ENCODE data around the gene HECW1.
A peak's percentile ranks its signal among the peaks of the same experiment; 100 is the strongest.

HECW1 gene

GRCh38 chr7:43433639-43434038 lies 321.2 kb downstream of the HECW1 start:
- in situ Hi-C loops (cut with HindIII; ENCODE audit: low pct_ligation_motif_present, low pct_unique_long_range_greater_than_20kb, low sequenced_read_pairs), result no loop called here
- DNase-seq, result no peak

DNA sequence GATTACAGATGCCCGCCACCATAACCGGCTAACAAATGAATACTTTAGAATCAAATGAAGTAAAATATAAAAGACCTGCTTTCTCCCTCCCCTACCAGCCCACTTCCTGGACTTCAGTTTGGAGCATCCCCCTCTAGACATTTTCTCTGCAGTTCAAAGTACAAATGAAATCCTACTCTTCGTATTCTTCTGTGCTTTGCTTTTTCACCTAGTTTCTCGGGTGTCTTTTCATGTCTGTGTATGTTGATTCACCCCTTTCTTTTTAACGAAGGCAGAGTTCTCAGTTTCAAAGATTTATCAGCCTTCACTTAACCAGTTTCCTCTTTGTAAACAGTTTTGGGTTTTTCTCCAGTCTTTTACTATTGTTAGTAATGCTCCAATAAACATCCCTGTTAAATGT lies 324.6 kb downstream of the HECW1 start:
- in situ Hi-C loops (cut with HindIII; ENCODE audit: low pct_ligation_motif_present, low pct_unique_long_range_greater_than_20kb, low sequenced_read_pairs), result no loop called here
- no peak for DNase-seq

GRCh38 chr7:43438897-43439479 lies 326.5 kb downstream of the HECW1 start:
- DNase-seq, result no peak

GRCh38 chr7:43439631-43440401 lies 327.4 kb downstream of the HECW1 start:
- in situ Hi-C loops (cut with HindIII; ENCODE audit: low pct_ligation_motif_present, low pct_unique_long_range_greater_than_20kb, low sequenced_read_pairs), result no loop called here
- peak; percentile 72 for DNase-seq

More at GRCh38 chr7:43438897-43439479, 326.5 kb downstream of the HECW1 start:
- in situ Hi-C loops (cut with HindIII; ENCODE audit: low pct_ligation_motif_present, low pct_unique_long_range_greater_than_20kb, low sequenced_read_pairs), result no loop called here

GRCh38 chr7:43441231-43442130 lies 329.0 kb downstream of the HECW1 start:
- in situ Hi-C loops (cut with HindIII; ENCODE audit: low pct_ligation_motif_present, low pct_unique_long_range_greater_than_20kb, low sequenced_read_pairs), result no loop called here
- DNase-seq, result no peak

DNA sequence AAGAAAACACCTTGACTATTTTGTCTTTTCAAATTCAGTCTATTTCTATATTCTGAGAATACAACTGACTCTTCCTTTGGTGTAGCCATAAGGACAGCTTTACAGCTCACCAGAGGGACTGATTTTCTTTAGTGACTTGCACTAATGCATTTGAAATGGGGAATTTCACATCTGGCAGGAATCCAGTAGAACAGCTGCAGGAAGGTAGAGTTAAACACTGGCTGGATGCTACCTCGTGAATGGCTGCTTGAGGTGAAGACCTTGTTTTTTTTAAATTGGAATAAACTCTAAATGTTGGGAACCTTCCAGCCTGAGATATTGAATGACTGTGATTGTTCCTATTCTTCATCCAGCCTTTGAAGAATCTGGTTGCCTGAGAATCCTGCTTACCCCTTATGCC lies 330.9 kb downstream of the HECW1 start:
- DNase-seq, result no peak
- in situ Hi-C loops (cut with HindIII; ENCODE audit: low pct_ligation_motif_present, low pct_unique_long_range_greater_than_20kb, low sequenced_read_pairs), result no loop called here

- in situ Hi-C loops (cut with HindIII; ENCODE audit: low pct_ligation_motif_present, low pct_unique_long_range_greater_than_20kb, low sequenced_read_pairs), result no loop called here
- no peak for DNase-seq
Measured at GRCh38 chr7:43444711-43445578, 332.5 kb downstream of the HECW1 start.

GRCh38 chr7:43449577-43449976 lies 337.1 kb downstream of the HECW1 start:
- DNase-seq, result no peak
- in situ Hi-C loops (cut with HindIII; ENCODE audit: low pct_ligation_motif_present, low pct_unique_long_range_greater_than_20kb, low sequenced_read_pairs), result no loop called here

DNA sequence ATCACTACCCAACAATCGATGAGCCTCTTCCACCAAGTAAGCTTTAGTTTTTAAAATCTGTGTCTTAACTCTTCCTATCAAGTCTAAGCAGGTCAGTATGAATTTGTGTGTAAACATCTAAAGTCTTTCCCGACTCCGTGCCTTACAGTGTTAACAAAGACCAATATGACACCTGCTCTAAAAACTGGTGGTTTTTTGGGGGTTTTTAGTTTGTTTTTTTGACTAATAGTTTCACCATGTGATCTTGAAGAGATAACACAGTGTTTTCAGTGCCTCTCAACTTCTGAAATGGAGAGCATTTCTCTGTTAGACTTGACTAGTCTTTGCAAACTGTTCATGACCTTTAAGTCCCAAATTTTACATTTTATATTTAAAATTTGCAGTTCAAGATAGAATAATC lies 338.4 kb downstream of the HECW1 start:
- no peak for DNase-seq
- in situ Hi-C loops (cut with HindIII; ENCODE audit: low pct_ligation_motif_present, low pct_unique_long_range_greater_than_20kb, low sequenced_read_pairs), result no loop called here

DNA sequence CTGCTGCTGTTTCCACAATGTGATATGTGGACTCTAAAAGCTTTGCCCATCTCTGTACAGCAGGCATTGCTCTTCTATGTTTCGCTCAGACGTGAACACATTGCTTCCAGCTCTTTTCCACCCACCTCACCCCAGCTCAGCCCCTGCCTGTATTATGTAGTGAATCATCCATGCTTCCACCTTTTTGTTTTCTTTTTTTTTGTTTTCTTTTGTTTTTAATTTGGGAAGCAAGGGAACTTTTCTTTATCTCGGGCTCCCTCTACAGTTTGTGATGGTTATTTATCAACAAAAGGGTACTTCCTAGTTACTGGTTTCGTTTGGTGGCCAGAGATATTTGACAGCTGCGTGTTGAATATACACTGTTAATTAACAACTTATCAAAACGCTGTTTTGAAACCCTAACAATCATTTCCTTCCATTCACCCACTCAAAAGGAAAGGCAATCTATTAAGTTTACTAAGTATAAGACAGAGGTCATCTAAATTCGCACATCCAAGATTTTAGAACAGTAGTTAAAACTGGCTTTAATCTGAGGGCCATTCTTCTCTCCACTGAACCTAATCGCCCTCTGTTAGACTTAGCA lies 342.6 kb downstream of the HECW1 start:
- in situ Hi-C loops (cut with HindIII; ENCODE audit: low pct_ligation_motif_present, low pct_unique_long_range_greater_than_20kb, low sequenced_read_pairs), result no loop called here

GRCh38 chr7:43456200-43456599 lies 343.8 kb downstream of the HECW1 start:
- in situ Hi-C loops (cut with HindIII; ENCODE audit: low pct_ligation_motif_present, low pct_unique_long_range_greater_than_20kb, low sequenced_read_pairs), result no loop called here
- peak; percentile 8 for DNase-seq

More for the DNA sequence above, 342.6 kb downstream of the HECW1 start:
- DNase-seq, result peak; percentile 59

DNA sequence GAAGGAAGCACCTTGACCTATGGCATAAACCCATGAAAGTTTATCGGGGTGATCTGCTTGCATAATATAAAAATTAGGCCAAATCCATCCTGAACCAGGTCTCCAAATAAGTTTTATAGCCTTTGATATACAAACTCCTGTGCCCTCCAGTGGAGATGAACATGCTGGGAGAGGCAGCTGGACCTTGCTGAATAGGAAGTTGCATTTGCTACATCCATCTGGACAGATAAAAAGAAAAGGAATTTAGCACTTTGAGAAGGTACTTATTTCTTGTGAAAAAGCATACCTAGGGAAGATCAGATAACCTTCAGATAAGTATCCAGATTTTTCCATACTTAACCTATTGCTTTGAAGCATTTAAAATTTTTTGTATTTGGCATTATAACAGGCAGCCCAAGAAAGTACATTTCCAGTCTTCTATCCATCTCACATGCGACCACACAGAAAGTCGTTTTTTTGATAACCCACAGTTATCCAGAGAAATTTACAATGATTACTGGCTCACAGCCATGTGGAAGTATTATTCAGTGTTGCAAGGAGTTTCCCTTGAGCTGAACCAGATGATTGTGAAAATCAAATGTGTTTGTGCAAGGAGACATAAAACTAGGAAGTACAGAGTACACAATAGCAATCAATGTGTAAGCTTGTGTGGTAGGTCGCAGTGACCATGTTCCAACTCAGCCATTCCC lies 346.0 kb downstream of the HECW1 start:
- no peak for DNase-seq
- in situ Hi-C loops (cut with HindIII; ENCODE audit: low pct_ligation_motif_present, low pct_unique_long_range_greater_than_20kb, low sequenced_read_pairs), result no loop called here

- no peak for DNase-seq
- in situ Hi-C loops (cut with HindIII; ENCODE audit: low pct_ligation_motif_present, low pct_unique_long_range_greater_than_20kb, low sequenced_read_pairs), result no loop called here
Measured at GRCh38 chr7:43459019-43459337, 346.5 kb downstream of the HECW1 start.

DNA sequence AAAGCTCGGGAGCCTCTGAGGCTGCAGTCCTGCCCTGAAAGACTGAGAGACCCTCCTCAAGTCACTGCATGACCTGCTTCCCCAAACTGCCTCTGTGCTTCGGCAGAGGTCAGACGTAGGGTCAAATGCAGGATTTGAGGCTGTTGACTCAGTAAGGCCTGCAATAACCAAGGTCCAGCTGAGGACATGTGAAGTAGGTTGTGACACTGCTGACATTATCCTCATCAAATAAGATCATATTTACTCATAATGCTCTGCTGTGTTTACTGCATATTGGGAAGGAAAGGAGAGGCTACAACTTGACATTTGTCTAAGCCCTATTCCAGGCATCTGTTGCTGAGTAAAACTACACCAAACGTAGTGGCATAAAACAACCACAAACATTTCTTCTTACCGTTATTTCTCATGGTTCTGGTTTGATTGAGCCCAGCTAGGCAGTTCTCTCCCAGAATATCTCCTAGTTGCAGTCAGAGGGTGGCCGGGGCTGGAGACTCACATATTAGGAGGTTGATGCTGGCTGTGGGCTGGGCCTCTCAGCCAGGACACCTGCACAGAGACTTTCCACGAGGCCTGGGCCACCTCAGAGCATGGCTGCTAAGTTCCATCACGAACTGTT lies 348.4 kb downstream of the HECW1 start:
- in situ Hi-C loops (cut with HindIII; ENCODE audit: low pct_ligation_motif_present, low pct_unique_long_range_greater_than_20kb, low sequenced_read_pairs), result no loop called here
- DNase-seq, result no peak

- no peak for DNase-seq
- in situ Hi-C loops (cut with HindIII; ENCODE audit: low pct_ligation_motif_present, low pct_unique_long_range_greater_than_20kb, low sequenced_read_pairs), result no loop called here
Measured at GRCh38 chr7:43461349-43462024, 349.0 kb downstream of the HECW1 start.

GRCh38 chr7:43462836-43463235 lies 350.4 kb downstream of the HECW1 start:
- DNase-seq, result no peak
- in situ Hi-C loops (cut with HindIII; ENCODE audit: low pct_ligation_motif_present, low pct_unique_long_range_greater_than_20kb, low sequenced_read_pairs), result no loop called here
